GM18519 (cell line): ENCODE results near the gene DOK7.

Source experiments
- ATAC-seq: cut with Tn5 transposase; IDR thresholded peaks from one replicate; pipeline ENCODE4 v1.9.1; 2021; ENCODE audit warnings: mild to moderate bottlenecking, moderate library complexity; ENCODE audit not compliant: unreplicated experiment, low FRiP score

The DOK7 gene

DNA sequence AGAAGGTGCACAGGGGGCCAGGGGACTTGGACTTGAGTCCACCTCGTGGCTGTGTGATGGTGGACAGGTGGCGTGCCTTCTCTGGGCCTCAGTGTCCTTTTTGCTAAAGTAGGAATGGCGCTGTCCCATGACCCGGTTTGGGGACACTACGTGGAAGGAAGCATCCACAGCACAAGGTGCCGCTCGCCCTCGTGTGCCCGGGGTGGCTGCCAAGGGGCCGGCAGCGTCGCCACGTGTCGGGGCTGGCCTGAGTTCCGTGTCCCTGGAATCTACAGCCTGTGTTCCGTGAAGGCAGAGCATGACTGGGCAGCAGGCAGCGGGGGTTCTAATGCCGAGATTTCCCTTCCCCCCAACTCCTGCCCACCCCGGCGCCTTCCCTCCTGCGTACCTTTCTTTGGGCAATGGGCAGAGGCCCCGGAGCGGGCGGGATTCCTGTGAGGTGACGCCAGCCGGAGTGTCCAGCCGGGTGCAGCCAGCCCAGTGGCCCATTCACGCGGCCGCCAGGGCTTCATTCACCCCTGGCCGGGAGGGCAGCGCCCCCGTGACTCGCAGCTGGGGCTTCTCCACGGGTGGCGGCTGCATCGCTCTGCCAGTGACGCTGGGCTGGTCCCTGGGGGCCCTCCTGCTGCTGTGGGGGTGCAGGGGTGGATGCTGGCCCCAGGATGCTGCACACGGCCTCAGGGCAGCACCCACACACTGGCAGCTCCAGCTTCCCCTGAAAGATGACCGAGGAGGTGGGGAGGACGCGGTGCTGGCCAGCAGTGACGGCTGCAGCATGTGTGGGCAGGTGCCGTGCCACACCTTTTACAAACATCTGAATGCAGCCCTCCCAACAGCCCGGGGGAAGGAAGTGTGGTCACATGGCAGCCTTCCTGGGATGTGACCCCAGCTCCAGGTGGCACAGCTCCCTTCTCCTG lies 21.2 kb downstream of the DOK7 start:
- no peak for ATAC-seq

DNA sequence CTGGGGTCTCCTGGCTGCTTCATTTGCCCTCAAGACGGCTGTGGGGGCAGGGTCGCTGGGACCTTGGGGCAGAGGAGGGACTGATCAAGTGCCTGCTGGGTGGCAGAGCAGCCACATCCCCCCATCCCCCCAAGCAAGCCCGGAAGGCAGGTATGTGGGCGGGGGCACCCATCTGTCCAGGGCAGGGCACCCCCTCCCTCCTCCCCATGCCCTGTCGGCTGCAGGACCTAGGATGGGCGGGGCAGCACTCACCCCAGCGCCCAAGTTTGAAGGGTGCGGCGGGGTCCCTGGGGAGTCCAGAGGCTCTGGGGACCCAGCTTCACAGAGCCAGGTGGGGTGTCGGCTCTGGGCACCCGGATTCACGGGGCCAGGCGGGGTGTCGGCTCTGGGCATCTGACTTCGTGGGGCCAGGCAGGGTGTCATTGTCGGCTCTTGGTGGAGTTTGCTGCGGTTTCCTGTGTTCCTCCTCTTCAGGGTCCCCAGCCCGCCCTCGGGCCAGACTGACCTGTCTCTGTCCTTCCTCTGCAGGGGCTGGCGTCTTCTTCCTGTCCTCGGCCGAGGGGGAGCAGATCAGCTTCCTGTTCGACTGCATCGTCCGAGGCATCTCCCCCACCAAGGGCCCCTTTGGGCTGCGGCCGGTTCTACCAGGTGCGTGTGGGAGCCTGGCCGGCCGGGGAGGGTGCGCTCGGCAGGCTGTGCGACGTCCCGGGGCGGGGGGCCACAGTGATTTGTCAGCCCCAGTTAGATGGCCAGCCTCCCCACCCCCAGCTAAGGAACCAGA lies 22.1 kb downstream of the DOK7 start:
- no peak for ATAC-seq

DNA sequence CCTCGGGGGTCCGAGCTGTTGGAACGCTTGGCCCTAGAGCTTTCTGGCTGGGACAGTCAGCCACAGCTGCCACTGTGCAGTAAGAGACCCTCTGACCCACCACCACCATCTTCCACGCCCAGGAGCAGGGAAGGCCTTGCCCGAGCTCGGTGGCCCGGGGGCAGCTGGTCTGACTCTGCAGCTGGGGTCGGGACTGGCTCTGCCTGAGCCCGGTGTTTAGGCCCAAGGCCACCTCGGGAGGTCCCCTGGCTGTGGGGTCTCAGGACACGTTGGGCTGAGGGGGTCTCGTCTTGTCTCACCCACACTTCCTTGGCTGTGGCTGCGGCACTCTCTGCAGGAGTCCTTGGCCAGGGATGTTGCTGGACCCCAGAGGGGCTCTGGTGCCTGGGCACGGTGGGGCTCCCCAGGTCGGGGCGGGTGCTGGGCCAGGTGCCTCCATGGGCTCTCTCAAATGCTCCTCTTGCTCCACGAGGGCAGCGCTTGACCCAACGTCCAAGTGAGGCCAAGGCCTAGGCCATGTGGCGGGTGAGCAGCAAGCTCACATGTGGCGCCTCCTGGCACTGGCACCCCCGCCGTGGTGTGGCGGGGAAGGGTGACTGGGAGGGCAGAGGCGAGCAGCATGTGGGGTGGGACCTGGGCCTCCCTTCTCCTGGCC lies 22.9 kb downstream of the DOK7 start:
- no peak for ATAC-seq

DNA sequence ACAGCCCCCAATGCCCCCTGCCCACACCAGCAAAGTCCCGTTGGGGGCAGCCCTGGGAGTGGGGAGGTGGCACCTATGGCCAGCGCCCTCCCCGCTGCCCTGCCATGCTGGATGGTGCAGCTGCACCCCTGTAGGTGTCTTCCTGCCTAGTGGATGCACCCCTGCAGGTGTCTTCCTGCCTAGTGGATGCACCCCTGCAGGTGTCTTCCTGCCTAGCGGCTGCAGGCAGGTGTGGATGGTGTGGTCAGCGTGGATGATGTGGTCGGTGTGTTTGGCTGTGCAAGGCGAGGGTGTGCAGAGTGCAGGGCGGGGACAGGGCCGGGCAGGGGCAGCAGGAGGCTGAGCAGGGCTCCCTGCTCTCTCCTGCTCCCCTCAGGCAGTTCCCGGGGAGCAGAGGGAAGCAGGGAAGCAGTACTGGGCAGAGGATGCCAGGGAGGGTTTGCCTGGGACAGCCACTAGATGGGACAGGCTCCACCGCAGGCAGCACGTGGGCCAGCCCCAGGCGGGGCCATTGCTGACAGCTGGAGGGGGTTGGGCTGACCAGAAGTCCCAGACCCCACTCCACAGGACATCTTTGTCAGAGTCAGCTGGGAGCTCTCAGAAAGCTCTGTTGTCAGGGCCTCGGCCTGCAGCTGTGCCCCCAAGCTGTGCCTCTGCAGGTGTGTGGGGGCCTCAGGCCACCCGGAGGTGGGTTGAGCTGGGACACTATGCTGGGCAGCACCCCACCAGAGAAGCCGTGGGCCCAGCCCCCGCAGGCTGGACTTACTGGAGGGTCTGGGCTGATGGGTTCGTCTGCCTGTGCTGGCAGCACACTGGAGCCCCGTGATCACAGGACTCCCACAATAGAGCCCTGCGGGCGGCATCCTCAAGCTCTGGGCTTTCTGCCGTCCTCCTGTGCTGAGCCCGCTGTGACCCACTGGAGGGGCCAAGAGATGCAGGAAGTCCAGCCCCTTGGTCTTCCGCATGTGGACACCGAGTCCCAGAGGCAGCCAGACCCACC lies 23.7 kb downstream of the DOK7 start:
- ATAC-seq, result no peak

DNA sequence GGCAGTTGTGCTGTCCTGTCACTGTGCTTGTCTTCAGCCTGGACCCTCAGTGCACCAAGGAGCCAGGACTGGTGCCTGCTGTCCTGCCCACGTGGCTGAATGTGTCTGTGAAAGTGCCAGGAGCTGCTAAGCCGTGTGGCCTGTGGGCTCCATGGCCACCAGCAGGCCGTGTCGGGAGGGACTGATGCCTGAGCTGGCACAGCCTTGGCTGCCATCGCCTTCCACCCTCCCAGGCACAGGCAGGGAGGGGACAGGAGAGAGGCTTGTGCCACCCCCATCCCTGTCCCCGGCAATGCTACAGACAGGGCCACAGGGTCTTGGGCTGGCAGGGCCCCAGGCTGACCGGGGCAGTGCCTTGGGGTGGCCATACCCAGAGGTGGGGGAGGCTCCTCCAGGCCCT lies 24.8 kb downstream of the DOK7 start:
- no peak for ATAC-seq

DNA sequence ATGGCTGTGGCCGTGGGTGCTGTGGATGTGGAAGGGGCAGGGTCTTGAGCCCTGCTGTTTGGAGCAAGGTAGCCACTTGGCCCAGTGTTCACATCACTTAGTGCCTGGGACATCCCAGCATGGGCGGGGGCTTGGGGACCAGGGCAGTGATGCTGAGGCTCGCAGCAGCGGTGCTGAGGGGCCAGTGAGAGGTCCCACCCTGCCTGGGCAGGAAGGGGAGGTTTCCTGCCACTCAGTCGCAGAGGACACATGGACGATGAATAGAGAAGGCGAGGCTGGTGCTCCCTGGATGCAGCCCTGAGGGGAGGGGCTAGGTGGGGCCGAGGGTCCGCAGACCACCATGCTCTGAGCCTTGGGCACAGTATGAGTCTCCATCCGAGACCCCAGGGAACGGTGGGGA lies 25.7 kb downstream of the DOK7 start:
- no peak for ATAC-seq

DNA sequence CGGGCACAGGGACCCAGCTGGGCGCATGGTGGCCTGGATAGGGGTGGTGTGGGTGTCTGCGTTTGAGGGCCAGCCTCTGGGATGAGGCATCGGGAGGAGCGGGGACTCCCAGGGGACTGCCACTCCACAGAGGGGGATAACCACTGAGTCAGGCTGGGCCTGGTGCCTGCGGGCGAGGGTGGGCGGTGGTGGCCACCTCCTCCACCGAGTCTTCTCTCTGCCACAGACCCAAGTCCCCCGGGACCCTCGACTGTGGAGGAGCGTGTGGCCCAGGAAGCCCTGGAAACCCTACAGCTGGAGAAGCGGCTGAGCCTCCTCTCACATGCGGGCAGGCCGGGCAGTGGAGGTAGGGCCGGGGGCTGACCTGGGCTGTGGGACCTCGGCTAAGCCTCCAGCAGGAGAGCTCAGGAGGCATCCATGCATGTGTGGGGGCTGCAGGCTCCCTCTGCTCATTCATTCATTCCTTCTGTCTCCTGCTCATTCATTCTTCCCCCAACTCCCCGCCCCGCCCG lies 26.4 kb downstream of the DOK7 start:
- ATAC-seq, result no peak

DNA sequence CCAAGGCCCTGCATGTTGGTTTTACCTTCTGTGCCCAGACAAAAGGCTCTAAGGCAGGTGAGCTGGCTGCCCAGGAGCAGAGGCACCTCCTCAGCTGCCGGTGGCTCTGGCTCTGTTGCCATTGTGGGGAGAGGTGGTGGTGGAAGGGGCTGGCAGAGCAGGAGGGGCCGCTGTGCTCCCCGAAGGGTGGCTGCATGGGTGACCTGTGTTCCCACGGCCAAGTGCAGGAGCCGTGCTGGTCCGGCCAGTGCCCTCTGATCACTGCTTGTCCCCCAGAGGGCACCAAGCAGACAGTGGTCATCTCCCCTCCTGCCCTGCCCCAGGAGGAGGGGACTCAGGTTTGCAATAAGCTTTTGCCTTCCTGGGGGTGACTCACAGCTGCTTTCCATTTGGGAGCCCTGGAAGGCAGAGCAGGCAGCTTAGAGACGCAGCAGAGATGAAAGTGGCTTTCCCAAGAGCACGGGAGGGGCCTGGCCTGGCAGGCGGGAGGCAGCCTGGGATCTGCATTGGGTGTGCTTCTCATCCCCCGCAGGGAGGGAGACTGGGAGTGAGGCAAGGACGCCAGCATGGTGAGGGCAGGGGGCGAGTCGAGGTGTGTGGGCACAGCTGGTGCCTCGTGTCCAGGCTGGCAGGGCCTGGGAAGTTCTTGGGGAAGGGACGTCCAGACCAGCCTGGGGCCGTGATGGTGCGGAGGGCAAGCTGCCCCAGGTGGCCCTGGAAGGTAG lies 28.7 kb downstream of the DOK7 start:
- no peak for ATAC-seq

DNA sequence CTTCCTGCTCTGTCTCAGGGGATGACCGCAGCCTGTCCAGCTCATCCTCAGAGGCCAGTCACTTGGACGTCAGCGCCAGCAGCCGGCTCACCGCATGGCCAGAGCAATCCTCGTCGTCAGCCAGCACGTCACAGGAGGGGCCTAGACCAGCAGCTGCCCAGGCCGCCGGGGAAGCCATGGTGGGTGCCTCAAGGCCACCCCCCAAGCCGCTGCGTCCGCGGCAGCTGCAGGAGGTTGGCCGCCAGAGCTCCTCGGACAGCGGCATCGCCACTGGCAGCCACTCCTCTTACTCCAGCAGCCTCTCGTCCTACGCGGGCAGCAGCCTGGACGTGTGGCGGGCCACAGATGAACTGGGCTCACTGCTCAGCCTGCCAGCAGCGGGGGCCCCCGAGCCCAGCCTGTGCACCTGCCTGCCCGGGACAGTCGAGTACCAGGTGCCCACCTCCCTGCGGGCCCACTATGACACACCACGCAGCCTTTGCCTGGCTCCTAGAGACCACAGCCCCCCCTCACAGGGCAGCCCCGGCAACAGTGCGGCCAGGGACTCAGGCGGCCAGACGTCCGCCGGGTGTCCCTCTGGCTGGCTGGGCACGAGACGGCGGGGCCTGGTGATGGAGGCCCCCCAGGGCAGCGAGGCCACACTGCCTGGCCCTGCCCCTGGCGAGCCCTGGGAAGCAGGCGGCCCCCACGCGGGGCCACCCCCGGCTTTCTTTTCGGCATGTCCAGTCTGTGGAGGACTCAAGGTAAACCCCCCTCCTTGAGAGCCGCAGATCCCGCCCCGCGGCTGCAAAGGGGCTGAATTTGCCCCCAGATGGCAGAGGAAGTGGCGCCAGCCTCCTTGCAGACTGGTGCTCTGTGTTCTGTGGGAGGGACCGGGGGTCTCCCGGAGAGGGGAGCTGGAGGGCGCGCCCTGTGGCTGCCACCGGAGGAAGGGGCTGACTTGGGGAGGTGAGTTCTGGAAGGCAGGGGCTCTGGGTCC lies 29.9 kb downstream of the DOK7 start:
- ATAC-seq, result no peak

DNA sequence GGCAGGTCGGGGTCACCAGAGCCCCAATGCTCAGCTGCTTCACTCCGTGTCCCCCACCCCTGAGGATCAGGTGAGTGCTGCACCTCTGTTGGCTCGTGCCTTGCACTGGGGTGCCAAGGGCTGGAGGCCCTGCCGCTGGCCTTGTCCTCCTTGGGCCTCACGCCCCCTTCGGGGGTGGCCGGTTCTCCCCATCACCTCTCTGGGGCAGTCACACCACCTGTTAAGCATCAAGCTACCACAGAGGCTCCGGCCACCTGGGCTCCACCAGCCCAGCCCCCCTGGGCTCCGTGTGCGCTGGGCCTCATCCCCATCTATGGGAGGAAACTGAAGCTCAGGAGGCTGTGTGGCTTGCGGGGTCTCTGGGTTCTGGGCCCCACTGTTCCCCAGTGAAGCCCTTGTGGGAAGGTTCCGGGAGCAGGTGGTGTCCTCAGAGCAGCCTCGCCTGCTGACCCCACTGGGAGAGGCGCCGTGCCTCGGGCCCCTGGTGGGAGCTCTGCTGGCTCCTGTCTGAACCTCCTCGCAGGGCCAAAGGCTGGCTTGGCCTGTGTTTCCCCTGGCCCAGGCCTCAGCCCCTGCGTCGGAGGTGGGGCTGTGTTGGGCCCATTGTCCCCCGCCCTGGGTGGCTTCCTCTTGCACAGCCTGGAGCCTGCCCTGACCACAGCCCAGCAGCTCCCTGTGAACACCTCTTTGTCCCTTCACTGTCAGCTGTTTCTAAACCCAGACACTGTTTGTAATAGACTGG lies 30.8 kb downstream of the DOK7 start:
- ATAC-seq, result no peak

DNA sequence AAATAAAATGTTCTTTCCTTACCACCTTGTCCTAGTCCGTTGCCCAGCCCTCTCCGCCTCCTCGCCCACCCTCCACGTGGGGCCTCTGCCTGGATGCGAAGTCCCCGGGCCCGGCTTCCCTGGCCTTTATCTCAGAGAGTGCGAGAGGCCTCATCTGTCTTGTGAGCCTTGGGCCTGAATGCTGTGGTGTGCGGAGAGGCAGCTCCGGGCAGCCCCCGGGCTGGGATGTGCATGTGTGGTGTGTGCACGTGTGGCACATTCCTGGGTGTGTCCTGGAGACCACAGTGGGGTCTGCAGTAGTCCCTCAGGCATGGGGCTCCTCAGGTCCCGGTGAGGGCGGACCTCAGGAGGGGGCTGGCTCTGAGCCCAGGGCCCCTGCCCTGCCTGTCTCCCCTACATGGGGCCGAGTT lies 31.4 kb downstream of the DOK7 start:
- no peak for ATAC-seq

DNA sequence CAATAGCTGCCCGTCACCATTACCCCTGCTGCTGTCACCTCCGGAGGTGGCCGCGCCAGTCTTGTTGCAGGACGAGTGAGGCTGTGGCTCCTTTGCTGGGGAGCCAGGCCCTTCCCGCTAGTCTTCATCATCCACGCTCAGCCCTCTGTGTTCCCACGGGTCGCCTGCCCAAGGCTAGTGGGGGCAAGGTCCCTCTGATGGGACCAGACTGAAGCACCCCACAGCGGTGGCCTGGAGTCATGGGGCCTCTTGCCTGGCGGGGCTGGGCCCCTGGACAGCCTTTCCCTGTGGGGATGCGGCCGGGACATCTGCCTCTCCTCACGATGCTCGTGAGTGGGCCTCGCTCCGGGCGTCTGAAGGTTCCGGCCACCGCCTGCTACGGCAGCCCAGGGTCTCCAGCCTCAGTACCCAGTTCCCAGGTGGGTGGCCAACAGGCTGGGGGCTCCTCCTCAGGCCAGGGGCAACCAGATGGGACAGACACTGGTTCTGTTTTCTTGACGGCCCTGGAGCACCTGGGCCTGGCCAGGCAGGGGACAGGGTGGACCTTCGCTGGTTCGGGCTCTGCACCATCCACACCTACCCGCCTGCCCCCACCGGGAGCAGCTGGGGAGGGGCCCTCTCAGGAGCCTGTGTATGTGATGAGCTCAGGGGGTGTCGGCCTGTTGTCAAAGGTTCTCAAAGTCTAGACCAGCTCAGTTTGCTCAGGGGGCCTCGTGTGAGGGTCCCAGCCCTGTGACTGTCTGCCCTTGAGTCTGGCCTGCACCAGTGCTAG lies 32.3 kb downstream of the DOK7 start:
- ATAC-seq, result no peak

DNA sequence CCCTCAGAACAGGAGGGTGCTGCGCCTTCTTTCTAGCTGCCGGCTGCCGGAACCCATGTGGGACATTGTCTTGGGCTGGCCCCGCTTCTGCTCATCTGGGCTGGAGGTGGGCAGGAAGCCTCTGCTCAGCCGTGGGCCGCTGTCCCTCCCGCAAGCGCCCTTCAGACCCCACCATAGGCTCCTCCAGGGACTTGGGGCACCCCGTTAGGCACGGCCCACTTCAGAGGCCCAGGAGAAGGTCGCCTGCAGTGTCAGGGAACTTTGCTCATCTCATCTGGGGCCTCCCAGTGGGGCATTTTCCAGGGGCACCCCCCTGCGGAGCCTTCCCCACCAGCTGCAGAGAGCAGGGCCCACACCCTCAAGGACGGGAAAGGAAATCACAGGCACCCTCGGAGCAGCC lies 32.9 kb downstream of the DOK7 start:
- no peak for ATAC-seq

DNA sequence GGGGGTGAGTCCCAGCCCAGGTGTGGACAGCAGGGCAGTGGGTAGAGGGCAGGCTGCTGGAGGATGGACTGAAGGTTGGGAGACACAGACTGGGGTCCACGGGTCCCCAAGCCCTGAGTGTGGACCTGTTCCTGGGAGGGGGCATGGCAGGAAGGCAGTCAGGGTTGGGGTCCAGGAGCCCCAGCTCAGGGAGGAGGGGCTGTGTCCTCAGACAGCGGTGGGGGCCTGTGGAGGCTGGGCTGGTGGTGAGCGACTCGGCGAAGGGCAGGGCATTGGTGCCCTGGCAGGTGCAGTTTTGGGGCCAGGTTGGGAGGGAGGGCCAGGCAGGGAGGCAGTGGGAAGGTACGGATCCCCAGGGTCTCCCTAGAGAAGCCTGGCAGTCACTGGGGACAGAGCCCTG lies 34.0 kb downstream of the DOK7 start:
- ATAC-seq, result no peak

DNA sequence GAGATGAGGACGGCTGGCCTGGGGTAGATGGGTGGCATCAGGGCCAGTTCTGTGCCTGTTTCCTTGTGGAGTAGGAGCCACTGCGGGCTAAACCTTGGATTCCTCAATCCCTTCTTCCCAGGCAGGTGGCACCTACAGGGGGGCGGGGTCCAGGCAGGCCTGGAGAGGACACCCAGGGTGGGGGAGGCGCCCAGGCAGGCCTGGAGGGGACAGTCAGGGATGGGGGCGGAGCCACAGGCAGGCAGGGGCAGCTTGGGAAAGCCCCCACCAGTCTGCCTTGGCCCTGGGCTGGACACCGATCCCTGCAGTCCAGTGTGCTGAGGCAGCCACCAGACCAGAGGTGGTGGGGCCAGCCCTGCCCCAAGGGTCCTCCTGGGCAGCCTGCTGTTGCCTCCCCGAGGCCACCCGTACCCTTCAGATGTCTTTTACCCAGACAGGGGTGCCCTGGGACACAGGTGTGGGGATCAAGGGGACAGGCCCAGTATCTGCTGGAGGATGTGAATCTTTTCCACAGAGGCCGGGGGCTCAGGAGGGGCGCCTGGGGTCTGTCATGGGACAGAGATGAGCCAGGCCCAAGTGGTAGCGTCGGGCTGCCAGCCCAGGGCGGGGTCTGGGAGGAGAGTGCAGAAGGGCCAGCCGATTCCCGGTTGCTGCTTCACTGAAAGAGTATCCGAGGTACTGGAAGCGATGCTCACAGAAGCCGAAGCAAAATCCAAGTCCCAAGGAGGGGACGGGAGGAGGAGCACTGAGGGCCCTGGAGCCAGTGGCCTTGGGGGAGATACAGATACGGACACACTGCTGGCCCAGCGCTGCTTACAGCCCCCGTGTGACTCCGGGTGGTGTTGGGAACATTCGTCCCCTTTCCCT lies 34.6 kb downstream of the DOK7 start:
- ATAC-seq, result no peak

DNA sequence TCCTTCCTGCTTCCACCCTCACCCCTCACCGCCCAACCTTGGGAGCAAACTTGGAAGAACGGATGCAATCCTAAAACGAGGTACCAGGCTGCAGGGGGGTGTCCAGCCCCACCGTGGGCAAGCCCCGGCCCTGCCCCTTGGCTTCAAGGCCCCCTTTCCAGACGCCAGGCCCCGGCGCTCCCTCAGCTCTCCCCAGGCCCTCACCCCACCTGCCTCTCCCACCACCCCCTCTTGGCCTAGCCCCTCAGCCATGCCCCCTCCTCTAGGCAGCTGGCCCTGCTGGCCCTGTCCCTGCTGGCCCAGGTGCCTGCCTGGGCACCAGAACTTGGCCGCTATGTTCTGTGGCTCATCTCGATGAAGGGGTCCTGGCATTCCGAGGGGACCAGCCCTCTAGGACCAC lies 35.3 kb downstream of the DOK7 start:
- ATAC-seq, result no peak
